ENCODE results near the gene GATB.

DNA sequence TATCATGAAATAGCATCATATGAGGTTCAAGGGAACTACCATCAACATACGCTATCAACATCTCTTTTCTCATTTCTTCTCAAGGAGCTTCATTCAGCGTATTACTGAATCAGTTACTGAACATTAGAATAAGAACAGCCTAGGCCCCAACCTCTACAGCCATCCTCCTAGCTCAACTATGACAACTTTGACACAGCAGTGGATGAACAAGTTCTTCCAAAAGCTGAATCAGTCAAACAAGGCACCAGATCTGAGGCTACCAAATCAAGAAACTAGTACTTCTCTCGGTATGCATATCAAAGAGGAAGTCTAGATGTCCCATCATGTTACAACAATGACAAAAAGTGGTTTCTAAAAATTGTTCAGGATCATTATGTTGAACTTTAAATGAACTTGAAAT is 57.4 kb downstream of the GATB start:
- no peak for TF ChIP-seq EZH2 (IDR thresholded peaks at IDR 0.05; ENCODE audit: borderline replicate concordance, low read length)
- TF ChIP-seq, protein P1, sequence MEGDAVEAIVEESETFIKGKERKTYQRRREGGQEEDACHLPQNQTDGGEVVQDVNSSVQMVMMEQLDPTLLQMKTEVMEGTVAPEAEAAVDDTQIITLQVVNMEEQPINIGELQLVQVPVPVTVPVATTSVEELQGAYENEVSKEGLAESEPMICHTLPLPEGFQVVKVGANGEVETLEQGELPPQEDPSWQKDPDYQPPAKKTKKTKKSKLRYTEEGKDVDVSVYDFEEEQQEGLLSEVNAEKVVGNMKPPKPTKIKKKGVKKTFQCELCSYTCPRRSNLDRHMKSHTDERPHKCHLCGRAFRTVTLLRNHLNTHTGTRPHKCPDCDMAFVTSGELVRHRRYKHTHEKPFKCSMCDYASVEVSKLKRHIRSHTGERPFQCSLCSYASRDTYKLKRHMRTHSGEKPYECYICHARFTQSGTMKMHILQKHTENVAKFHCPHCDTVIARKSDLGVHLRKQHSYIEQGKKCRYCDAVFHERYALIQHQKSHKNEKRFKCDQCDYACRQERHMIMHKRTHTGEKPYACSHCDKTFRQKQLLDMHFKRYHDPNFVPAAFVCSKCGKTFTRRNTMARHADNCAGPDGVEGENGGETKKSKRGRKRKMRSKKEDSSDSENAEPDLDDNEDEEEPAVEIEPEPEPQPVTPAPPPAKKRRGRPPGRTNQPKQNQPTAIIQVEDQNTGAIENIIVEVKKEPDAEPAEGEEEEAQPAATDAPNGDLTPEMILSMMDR (conservative IDR thresholded peaks at IDR 0.05 in 1 of 2, IDR thresholded peaks at IDR 0.05 in 1 of 2; ENCODE audit: extremely low read depth in 1 of 2, insufficient read depth in 1 of 2, low read depth in 1 of 2, low read length in 2 of 2) = no peak
